SK-N-DZ (cell line): Measurements from ENCODE around the gene EVL. TPM values are rescaled to one million over a fixed set of nuclear protein-coding genes. Genes with fewer than 3 reads are reported as not detected.
"Not testable (repeated sequence)": the region's sequence is repeated elsewhere in the genome, so short reads cannot be mapped to it uniquely, and the experiment has no call there.

Source experiments
- DNase-seq: peaks from one replicate; pipeline ENCODE4 v3.0.0-alpha.2; 2015; ENCODE audit warnings: low spot score
- polyA plus RNA-seq, 2 experiments: library from polyadenylated mRNA; depleted of rRNA; stranded (reverse); fragments of >200 nt; gene quantifications; 2 replicates each; pipeline ENCODE4 v1.2.3, GENCODE V29; 2014

Gene EVL, protein sequence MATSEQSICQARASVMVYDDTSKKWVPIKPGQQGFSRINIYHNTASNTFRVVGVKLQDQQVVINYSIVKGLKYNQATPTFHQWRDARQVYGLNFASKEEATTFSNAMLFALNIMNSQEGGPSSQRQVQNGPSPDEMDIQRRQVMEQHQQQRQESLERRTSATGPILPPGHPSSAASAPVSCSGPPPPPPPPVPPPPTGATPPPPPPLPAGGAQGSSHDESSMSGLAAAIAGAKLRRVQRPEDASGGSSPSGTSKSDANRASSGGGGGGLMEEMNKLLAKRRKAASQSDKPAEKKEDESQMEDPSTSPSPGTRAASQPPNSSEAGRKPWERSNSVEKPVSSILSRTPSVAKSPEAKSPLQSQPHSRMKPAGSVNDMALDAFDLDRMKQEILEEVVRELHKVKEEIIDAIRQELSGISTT
- polyA plus RNA-seq (2014; cell fraction: cytosol; rRNA removed) = 39.7 and 44.9 TPM in 2 replicates
- 110 and 158 TPM in 2 replicates for polyA plus RNA-seq (2014; cell fraction: nucleus; rRNA removed)

DNA sequence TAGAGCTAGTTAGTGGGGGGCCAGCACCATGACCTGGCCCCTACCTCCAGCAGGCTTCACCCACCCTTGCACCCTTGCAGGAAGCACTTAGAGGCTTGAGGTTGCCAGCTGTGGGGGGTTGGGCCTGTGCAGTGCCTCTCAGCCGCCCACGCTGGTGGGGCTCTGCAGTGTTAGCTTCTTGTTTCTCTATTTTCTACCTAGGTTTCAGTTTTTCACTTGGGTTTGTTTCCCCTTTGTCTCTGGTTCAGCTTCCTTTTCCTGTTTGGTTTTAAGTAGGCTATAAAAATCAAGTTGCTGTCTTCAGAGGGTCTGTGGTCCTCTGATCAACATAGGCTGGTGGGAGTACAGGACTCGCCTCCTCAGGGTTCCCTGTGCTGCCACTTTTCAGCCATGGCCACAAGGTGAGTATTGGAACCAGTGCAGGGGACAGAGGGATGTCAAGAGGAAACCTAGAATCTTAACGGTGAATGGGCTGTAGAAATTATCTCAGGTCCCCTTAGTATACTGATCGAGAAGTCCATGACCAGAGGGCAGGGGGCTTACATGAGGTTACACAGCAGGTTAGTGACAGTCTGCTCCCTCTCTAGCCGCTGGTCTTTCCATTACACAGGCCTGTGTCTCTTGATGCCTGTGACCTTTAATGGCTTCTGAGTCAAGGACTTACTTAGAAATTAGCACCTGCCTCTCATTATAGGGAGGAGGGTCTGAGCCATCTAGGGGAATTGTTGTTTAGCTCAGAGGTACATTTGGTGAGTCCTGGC, at the start of gene EVL:
Gene EVL (plus strand): TSS at position 312 of the 761 bp plus-strand sequence. CDS start 79 bp downstream, at position 391.
- DNase-seq = no peak

DNA sequence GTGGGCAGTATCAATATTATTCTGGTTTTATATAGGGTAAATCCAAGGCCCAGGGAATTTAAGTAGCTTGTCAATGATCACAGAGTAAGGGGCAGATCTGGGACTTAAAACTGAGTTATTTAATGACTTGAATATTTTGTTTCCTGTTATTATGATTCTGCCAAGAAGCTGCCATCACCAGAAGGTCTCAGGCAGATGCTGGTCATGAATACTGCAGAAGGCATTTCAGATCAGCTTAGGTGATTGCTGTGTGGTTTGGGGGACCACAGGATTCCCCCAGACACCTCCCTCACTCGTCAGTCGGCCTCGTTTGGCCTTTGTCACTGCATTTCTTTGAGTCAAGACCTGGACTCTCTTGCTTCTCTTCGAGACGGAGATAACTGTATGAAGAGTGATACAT, 47.7 kb upstream of the EVL start:
- no peak for DNase-seq

DNA sequence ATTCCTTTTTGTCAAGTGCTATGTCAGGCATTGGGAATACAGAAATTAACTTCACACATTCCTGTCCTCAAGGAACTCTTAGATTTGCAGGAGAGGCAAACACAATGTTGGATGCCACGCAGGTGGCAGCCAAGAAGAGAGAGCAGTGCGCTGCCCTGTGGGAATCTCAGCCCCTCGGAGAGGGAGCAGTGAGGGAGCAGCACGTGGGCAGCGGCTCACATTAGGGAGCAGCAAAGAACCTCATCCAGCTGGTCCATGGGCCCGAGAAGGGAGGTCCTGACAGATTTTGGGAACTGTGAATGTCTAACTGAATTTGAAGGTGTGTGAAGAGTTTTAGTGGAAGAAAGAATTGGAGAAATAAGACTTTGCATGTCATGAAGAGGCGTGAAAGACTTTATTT, 47.2 kb upstream of the EVL start:
- DNase-seq = no peak

DNA sequence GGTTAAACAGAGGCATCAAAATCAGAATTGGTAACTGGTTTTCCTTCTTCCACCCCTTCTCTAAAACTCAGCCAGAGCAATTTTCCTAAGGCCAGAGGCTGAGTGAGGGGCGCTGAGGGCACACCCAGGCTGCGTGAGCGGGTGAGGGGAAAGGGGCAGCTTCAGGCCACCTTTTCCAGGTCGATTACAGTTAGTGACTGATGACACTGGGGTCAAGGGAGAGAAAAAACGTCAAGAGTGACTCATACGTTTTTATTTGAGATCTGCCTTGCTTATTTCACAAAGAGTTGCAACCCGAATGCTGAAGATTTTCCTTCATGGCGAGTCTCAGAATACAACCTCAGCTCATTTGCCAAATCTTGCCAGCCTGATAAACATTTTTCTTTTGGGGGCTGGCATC, 46.7 kb upstream of the EVL start:
- DNase-seq = no peak

DNA sequence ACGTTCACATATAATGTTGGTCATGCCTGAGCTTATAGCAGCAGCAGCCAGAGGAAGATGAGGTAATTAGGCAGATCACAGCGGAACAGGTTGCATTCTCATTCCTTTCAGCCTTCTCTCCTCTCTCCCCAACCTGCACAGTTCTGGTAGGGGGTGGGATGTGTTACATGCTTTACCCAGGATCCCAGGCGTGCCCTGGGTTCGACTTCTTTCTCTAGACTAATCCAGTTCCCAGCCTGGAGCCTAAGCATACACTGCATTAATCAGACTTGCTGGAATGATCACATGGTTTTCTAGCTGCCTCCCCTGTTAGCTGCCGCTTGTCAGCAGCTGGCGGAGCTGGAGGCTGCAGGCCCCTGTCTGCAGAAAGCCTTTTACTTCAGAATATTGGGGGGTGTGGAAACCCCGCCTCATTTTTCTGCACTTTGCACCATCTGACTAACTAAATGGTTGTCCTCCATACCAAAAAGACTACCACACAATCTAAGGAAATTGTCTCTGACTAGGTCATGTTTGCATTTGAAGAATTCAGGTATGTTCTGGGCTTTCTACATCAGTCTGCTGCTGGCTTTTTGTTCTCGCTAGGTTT, 46.0 kb upstream of the EVL start:
- DNase-seq = peak; percentile 62

DNA sequence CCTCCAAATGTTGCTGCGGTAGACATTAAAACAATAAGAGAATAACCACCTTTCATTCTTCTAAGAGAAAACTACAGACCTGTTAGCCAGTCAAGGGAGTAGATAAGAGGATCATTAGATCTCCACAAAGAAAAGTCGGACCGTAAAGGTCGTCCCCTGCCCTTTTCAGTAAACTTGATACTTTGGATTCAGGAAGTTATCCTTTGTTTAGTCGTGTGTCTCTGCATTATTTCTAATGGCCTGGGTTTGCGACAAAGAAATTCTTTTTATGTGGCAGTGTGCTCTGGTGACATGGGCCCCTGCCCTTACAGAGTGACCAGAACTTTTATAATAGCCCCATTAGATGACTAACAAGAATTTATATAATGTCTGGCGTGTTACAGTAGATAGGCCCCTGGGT, 44.6 kb upstream of the EVL start:
- no peak for DNase-seq

DNA sequence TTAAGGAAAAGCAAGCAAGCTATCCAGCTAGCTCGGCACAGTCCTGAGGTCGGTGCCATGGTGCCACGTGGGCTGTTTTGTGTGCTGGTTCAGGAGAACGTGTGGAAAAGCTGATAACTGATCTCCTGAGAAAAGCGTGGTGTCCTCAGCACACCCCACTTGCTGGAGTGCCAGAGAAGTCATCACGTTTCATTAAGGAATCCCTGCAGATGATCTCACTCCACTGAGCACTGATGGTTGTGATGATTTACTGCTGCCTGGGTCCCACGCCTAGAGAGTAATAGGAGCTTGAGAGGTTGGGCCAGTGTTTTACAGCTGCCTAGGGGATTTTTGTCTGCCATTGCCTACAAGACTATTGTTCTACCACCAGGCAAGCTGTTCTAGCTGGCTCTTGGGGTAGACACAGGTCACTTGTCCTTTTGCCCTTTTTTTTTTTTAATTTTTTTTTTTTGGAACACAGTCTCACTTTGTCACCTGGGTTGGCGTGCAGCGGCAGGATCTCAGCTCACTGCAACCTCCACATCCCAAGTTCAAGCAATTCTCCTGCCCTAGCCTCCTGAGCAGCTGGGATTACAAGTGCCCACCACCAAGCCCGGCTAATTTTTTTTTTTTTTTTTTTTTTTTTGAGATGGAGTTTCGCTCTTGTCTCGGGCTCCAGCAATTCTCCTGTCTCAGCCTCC, 42.3 kb upstream of the EVL start:
- DNase-seq = peak; percentile 12

DNA sequence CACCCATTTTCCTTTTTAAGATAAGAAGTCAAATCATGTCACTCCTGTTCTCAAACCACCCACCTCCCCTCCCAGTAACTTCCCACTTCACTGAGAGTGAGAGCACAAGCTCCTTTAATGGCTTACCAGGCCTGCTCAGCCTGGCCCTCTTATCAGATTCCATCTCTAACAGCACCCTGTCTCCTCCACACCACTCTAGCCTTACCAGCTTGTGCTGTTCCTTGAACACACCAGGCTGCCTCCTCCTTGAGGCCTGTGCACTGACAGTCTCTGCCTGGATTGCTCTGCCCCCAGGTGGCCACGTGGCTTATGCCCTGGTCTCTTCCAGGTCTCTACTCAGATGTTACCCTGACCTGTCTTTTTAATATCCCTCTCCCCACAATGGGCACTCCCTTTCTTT, 40.1 kb upstream of the EVL start:
- DNase-seq = peak; percentile 89

DNA sequence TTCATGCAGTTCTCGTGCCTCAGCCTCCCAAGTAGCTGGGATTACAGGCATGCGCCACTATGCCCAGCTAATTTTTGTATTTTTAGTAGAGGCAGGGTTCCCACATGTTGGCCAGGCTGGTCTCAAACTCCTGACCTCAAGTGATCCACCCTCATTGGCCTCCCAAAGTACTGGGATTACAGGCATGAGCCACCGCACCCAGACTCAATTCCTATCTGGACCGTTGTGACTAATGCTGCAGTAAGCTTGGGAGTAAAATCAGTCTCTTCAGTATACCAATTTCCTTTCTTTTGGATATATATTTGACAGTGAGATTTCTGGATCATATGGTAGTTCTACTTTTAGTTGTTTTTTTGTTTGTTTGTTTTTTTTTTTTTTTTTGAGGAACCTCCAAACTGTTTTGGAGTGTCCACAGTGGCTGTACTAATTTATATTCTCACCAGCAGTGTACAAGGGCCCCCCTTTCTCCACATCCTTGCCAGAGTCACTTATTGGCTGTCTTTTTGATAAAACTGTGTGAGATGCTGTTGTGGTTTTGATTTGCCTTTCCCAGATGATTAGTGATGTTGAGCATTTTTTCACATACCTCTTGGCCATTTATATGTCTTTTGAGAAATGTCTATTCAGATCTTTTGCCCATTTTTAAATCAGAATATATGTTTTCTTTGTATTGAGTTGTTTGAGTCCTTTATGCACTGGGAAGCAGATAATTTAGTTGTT, 37.3 kb upstream of the EVL start:
- DNase-seq = no peak

DNA sequence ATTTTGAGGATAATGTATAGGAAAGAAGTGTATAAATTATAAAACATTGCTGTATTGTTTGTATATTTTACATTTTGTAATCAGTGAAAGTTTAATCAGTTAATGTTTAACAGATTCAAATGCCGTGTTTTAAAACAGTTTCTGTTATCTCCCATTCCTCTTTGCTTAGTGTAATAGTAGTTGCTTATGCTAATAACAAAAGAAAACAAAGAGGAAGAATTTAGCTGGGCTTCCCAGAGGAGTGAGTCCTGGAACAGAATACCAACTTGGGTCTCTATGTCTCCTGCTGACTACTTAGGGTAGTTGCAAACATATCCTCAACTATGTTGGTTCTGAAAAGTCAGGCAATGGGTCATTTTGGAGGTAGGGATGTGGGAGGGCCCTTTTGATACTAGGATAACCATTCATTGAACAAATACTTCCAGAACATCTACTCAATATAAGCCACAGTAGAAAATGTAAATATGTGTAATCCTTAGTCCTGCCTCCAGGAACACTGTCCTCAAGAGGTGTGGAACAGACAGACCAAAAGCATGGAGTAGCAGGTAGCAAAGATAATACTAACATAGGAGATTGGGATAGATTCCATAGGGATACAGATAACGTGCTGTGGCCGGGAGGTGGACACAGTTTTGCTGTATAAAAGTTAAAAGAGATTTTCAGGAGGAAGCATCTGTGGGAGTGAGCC, 36.1 kb upstream of the EVL start:
- no peak for DNase-seq

DNA sequence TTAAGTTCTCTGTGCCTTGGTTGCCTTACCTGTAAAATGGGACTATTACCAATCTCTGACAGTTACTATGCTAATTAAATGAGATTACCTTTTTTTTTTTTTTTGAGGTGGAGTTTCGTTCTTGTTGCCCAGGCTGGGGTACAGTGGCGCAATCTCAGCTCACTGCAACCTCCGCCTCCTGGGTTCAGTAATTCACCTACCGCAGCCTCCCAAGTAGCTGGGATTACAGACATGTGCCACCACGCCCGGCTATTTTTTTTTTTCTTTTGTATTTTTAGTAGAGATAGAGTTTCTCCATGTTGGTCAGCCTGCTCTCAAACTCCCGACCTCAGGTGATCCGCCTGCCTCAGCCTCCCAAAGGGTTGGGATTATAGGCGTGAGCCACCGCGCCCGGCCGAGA, 35.2 kb upstream of the EVL start:
- DNase-seq = not testable (repeated sequence)

DNA sequence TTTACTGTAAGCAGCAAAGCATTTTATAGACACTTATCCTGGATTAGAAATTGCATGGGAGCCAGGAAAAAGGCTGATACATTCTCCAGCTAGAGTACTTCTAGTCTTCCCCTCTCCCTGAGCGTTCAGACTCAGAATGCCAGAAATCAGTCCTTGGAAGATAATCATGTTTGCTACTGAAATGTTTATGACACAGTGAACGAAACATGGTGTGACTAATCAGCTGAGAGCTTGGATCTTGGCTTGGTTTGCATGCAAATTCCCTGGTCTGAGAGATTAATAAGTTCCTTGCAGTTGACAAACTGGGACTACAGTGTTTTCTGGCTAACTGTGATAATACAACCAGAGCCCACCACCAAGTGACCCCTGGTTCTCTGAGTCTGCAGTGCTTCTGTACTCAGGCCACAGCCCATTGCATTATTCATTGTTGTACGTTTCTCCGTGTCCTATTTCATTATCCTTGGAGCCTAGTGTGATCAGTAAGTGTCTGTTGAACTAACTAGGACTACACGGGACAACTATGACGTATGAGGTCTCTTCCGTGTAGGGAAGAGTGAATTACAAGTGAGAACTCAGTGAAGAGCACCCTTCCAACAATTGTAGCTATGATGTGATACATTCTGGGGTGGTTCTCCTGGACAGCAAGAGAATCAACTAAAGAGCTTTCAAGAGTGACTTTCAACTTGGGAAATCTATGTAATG, 34.6 kb upstream of the EVL start:
- DNase-seq = no peak

DNA sequence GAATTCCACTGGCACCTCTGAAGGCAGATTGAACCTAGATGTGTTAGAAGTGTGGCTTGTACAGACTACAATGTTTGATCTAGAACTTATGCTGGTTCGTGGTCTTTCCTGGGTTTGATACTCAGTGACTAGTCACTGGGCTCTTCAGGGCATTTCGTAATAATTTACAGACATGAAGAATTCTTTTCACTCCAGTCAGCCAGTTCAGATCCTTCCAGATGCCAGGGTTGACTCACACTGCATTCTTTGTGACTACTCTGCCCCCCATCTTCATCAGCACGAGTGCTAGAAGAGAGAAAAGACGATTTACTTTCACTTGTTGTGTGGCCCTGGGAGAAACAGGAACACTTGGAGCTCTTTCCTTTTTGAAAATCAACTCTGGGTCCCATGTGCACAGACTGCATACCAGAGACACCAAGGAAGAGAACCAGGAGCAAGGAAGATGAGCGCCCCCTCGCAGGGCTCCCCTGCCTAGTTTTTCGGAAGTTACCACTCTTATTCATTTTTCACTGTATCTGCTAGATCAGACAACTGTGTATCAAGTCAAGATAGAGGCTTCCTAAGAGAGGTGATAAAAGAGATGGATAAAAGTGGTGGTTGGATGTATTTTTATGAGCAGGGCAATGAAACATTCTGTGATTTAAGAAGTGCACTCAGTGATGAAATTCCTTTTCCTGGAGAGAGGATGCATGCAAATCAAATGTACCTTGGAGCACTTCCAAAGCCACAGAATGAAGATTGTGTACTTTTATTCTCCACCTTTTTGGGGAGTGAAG, 33.5 kb upstream of the EVL start:
- DNase-seq = no peak

DNA sequence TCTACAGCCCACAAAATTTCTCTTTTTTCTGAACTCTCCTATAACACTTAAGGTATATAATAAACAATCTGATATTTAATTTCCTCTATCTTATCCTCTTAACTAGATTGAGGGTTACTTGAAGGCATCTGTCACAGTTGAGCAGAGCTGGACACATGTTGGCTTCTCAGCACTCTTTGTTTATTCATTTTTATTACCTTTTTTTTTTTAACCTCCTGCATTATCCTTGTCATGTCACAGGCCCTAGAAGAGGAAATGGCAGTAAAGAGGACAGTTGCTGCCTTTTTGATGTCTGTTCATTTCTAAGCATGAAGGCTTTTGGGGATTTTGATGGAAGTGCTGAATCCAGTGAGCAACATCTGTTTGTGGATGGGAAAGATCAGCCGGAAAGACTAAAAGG, 32.5 kb upstream of the EVL start:
- no peak for DNase-seq

DNA sequence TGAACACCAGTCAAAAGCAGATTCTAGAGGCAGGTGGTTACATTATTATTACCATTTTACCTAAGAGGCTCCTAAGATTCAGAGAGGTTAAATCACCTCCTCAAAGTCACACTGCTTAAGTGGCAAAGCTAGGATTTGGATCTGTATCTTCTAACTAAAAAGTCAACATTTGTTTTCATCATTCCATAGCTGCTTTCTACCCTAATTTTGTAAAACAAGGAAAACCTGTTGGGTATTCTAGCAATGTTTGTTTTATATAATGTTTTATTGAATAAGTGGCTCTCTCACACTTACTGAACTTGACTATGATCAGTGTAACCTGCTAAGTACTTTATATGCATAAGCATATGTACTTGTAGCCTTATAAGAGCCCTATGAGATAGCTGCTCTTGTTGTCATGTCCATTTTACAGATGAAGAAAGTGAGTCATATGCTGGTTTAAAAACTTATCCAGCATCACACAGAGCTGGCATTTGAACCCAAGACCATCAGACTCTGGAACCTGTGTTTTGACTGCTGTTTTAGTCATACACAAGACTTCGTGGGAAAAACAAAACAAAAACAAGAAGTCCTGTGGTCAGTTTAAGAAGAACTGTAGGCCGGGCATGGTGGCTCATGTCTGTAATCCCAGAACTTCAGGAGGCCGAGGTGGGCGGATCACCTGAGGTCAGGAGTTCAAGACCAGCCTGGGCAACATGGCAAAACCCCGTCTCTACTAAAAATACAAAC, 31.7 kb upstream of the EVL start:
- DNase-seq = no peak

DNA sequence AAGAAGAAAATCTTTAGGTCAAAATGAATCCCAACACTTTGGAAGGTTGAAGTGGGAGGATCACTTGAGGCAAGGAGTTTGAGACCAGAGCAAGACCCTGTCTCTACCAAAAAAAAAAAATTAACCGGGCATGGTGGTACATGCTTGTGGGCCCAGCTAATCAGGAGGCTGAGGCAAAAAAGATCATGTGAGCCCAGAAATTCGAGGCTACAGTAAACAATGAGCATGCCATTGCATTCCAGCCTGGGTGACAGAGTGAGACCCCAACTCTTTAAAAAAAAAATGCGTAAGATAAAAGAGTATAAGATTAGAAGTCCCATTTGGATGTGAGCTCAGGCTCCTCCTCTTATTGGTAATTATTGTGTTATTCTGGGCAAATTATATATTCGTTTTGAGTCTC, 30.8 kb upstream of the EVL start:
- no peak for DNase-seq

DNA sequence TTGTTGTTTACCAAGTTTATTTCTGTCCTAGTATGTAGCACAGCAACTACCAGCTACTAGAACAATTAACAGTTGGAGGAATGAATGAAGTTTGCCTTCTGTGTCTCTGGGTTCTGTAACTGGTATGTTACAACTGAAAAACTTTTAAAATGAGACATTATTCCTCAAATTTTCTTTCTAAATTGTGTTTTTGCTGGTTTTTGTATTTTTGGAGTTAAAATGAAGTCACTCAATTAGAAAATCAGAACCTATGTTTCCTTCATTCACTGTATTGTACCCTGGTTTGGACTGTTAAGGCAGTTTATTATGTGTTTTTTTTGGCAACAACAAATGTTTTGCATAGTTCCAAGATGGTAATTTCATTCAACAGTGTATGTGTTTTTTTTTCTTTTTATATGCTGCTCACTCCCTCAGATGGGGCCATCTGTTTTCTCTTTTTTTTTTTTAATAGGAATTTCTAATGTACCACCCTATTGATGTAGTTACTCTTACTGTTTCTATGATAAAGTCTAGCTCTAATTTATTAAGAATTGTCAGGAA, 30.2 kb upstream of the EVL start:
- DNase-seq = no peak

DNA sequence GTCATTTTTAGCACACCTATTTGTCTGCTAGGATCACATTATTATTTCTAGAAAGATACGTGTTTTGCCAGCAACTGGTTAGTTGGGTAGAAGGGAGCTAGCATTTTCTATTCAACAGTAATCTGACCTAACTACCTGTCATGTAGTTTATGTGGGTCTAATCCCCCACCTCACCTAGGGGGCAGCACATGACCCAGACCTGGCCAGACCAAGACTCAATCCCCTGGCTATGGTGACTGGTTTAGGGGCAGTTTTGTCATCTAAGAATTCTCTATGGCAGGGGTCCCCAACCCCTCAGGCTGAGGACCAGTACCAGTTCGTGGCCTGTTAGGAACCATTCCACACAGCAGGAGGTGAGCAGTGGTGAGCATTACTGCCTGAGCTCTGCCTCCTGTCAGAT, 29.5 kb upstream of the EVL start:
- no peak for DNase-seq
